HepG2 (cell line): ENCODE measurements around the gene TBX10.
"Not testable (repeated sequence)": the region's sequence is repeated elsewhere in the genome, so short reads cannot be mapped to it uniquely, and the experiment has no call there.

ENCODE experiments used
- FOSL2 ChIP-seq: sonication (generic); formaldehyde crosslinking; IDR thresholded peaks from 2 replicates; pipeline ENCODE4 v1.4.0; 2020; ENCODE audit warnings: missing genetic modification reagents
- HNRNPLL ChIP-seq: fragments of 200-400 bp; formaldehyde crosslinking; IDR thresholded peaks from 2 replicates; pipeline ENCODE4 v1.6.1; 2017; ENCODE audit warnings: mild to moderate bottlenecking, low read depth, low read length; ENCODE audit not compliant: poor library complexity, severe bottlenecking
- HOXA7 ChIP-seq: sonication (generic); formaldehyde crosslinking; IDR thresholded peaks from 2 replicates; pipeline ENCODE4 v1.8.1; 2022; ENCODE audit warnings: mild to moderate bottlenecking, missing genetic modification reagents, moderate library complexity
- NFIC ChIP-seq: IDR thresholded peaks from 2 replicates; pipeline ENCODE4 v1.6.1; 2012; ENCODE audit warnings: mild to moderate bottlenecking, low read length, inconsistent platforms
- POLR2A ChIP-seq, 2 experiments: IDR thresholded peaks; 2 replicates each; pipeline ENCODE4 v1.6.1; 2011; ENCODE audit warnings: low read depth in 2 of 2, low read length in 2 of 2, mild to moderate bottlenecking in 1 of 2, moderate library complexity in 1 of 2; ENCODE audit not compliant: insufficient read depth in 1 of 2
- REXO4 ChIP-seq: sonication (generic); formaldehyde crosslinking; IDR thresholded peaks from 2 replicates; pipeline ENCODE4 v1.8.0; 2022; ENCODE audit warnings: missing genetic modification reagents, mild to moderate bottlenecking, borderline replicate concordance
- SIN3B ChIP-seq: fragments of 150-350 bp; IDR thresholded peaks from 2 replicates; pipeline ENCODE4 v1.6.1; 2014; ENCODE audit warnings: low read length
- ZFY ChIP-seq: sonication (generic); formaldehyde crosslinking; IDR thresholded peaks from 2 replicates; pipeline ENCODE4 v1.4.0; 2020; ENCODE audit warnings: missing genetic modification reagents
- ZNF253 ChIP-seq: sonication (generic); formaldehyde crosslinking; IDR thresholded peaks from 2 replicates; pipeline ENCODE4 v1.8.0; 2022; ENCODE audit warnings: mild to moderate bottlenecking, missing genetic modification reagents, borderline replicate concordance
- TF ChIP-seq, protein P1 (sequence below): sonication (generic); formaldehyde crosslinking; conservative IDR thresholded peaks from 2 replicates; pipeline ENCODE4 v1.4.0; 2020; ENCODE audit warnings: mild to moderate bottlenecking, missing genetic modification reagents, moderate library complexity

- not testable (repeated sequence) for TF ChIP-seq REXO4 (CRISPR knock-in tag); HNRNPLL; ZNF253; ZFY (CRISPR knock-in tag); SIN3B; FOSL2 (CRISPR knock-in tag); HOXA7; NFIC; POLR2A (IDR thresholded peaks at IDR 0.05; ENCODE audit: insufficient read depth in 1 of 2, low read depth in 2 of 2, low read length in 2 of 2)
- TF ChIP-seq, protein P1, sequence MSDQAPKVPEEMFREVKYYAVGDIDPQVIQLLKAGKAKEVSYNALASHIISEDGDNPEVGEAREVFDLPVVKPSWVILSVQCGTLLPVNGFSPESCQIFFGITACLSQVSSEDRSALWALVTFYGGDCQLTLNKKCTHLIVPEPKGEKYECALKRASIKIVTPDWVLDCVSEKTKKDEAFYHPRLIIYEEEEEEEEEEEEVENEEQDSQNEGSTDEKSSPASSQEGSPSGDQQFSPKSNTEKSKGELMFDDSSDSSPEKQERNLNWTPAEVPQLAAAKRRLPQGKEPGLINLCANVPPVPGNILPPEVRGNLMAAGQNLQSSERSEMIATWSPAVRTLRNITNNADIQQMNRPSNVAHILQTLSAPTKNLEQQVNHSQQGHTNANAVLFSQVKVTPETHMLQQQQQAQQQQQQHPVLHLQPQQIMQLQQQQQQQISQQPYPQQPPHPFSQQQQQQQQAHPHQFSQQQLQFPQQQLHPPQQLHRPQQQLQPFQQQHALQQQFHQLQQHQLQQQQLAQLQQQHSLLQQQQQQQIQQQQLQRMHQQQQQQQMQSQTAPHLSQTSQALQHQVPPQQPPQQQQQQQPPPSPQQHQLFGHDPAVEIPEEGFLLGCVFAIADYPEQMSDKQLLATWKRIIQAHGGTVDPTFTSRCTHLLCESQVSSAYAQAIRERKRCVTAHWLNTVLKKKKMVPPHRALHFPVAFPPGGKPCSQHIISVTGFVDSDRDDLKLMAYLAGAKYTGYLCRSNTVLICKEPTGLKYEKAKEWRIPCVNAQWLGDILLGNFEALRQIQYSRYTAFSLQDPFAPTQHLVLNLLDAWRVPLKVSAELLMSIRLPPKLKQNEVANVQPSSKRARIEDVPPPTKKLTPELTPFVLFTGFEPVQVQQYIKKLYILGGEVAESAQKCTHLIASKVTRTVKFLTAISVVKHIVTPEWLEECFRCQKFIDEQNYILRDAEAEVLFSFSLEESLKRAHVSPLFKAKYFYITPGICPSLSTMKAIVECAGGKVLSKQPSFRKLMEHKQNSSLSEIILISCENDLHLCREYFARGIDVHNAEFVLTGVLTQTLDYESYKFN = not testable (repeated sequence)
Observed at GRCh38 chr11:67597458-67597857, 42.1 kb downstream of the TBX10 start.
